OCI-LY3 (cell line): ENCODE measurements around the gene EMILIN2.

ENCODE experiments used
- H2AFZ ChIP-seq: fragments of 200-600, 300-600 bp; shearing (Covaris generic); 2 replicates; pipeline ENCODE4 v1.6.0; 2014; ENCODE audit warnings: antibody characterized with exemption, low read depth, low read length
- H3K27ac ChIP-seq: fragments of 200-600, 300-600 bp; sonication (generic); 2 replicates; pipeline ENCODE4 v1.5.1; 2014; ENCODE audit warnings: mild to moderate bottlenecking, low read length, moderate library complexity, mixed read lengths
- H3K27me3 ChIP-seq: fragments of 200-600, 300-600 bp; sonication (generic); 2 replicates; pipeline ENCODE4 v1.6.1; 2014; ENCODE audit warnings: low read depth, low read length, mixed read lengths
- H3K36me3 ChIP-seq: fragments of 200-600, 300-600 bp; sonication (generic); replicated peaks from 2 replicates; pipeline ENCODE3; 2014; ENCODE audit warnings: low read depth, low read length, mixed read lengths
- H3K4me1 ChIP-seq: fragments of 300-600, 200-600 bp; sonication (generic); 2 replicates; pipeline ENCODE4 v1.6.1; 2014; ENCODE audit warnings: low read length, mixed read lengths
- H3K4me2 ChIP-seq: fragments of 200-600, 300-600 bp; sonication (generic); 2 replicates; pipeline ENCODE4 v1.6.1; 2014; ENCODE audit warnings: low read length, mixed read lengths
- H3K4me3 ChIP-seq: fragments of 300-600, 200-600 bp; sonication (generic); 2 replicates; pipeline ENCODE4 v1.5.1; 2014; ENCODE audit warnings: antibody characterized with exemption, mild to moderate bottlenecking, low read length, moderate library complexity
- H3K79me2 ChIP-seq: fragments of 300-600, 200-600 bp; shearing (Covaris generic); 2 replicates; pipeline ENCODE4 v1.6.1; 2014; ENCODE audit warnings: mild to moderate bottlenecking, low read length, mixed read lengths
- H3K9ac ChIP-seq: fragments of 300-600, 200-600 bp; shearing (Covaris generic); 2 replicates; pipeline ENCODE4 v1.6.0; 2014; ENCODE audit warnings: mild to moderate bottlenecking, low read length, moderate library complexity
- H3K9me3 ChIP-seq: fragments of 200-600, 300-600 bp; shearing (Covaris generic); 2 replicates; pipeline ENCODE4 v1.6.1; 2014; ENCODE audit warnings: low read length, mixed read lengths; ENCODE audit not compliant: insufficient read depth
- H4K20me1 ChIP-seq: fragments of 200-600, 300-600 bp; sonication (generic); 2 replicates; pipeline ENCODE4 v1.6.1; 2016; ENCODE audit warnings: low read length, mixed read lengths; ENCODE audit not compliant: insufficient read depth
- EZH2phosphoT487 ChIP-seq: fragments of 200-600 bp; shearing (Covaris generic); IDR thresholded peaks from 2 replicates; pipeline ENCODE4 v1.6.1; 2018; ENCODE audit warnings: antibody characterized with exemption, mixed run types, low read depth
- TF ChIP-seq, protein P1 (sequence below): fragments of 200-600, 300-600 bp; sonication (generic); IDR thresholded peaks from 2 replicates; pipeline ENCODE4 v1.5.1; 2014; ENCODE audit warnings: antibody characterized with exemption, low read length, low read depth

The EMILIN2 gene

DNA sequence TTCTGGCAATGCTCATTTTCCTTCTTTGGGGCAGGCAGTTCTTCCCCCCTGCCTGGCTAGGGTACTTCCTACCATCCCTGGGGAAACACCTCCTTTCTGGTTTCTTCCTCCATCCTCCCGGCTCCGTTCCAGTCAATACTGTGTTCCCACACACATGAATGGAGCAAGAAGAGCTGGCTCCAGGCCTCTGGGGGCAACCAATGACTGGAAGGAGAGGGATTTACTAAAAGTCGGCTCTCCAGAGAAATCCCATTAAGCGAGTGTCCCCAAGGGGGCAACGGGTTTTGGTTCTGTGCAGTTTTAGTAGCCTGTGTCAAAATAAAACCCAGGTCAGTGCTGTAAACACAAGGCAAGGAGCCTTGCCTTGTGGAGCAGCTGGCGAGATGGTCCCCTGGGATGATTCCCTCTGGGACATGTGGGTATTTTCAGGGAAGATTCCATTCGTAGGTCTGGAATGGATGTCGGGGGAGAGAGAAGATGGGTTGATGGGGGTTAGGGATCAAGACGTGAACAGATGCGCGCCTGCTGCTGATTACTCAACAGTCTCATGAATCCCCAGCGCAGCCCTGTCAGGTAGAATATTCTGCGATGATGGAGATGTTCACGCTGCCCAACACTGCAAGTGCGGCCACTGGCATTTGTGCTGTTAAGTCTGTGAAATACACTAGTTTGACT lies 32.0 kb downstream of the EMILIN2 start:
- Histone ChIP-seq H3K9ac (no peak overlapping the region), H3K9me3 (no peaks in the 10 kb centered on the region), H2AFZ (no peak overlapping the region), H3K27me3 (no peaks in the 10 kb centered on the region), H3K36me3 (peaks cover 26% of the 10 kb centered on the region), H3K27ac (no peak overlapping the region), H3K79me2 (peaks cover 99% of the 10 kb centered on the region), H3K4me3 (no peak overlapping the region), H4K20me1 (peaks cover 97% of the 10 kb centered on the region), H3K4me1 (no peaks in the 10 kb centered on the region), H3K4me2 (no peak overlapping the region)
- TF ChIP-seq, protein P1, sequence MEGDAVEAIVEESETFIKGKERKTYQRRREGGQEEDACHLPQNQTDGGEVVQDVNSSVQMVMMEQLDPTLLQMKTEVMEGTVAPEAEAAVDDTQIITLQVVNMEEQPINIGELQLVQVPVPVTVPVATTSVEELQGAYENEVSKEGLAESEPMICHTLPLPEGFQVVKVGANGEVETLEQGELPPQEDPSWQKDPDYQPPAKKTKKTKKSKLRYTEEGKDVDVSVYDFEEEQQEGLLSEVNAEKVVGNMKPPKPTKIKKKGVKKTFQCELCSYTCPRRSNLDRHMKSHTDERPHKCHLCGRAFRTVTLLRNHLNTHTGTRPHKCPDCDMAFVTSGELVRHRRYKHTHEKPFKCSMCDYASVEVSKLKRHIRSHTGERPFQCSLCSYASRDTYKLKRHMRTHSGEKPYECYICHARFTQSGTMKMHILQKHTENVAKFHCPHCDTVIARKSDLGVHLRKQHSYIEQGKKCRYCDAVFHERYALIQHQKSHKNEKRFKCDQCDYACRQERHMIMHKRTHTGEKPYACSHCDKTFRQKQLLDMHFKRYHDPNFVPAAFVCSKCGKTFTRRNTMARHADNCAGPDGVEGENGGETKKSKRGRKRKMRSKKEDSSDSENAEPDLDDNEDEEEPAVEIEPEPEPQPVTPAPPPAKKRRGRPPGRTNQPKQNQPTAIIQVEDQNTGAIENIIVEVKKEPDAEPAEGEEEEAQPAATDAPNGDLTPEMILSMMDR, result no peak
- TF ChIP-seq EZH2phosphoT487, result no peak

DNA sequence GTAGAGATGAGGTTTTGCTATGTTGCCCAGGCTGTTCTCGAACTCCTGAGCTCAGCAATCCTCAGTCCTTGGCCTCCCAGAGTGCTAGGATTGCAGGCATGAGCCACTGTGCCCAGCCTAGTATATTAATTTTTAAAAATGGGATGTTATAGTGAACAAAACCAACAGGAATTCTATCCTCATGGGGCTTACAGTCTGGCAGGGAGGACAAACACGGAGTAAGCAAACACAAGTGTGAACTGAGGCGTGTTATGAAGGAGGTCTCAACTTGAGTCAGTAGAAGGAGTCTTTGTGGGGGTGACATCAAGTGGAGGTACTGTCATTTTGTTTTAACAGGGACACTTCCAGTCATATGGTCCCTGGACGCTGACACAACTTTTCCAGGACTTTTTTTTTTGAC lies 33.1 kb downstream of the EMILIN2 start:
- Histone ChIP-seq H3K36me3 (peaks cover 29% of the 10 kb centered on the region), H3K4me2 (no peak overlapping the region), H3K27ac (no peak overlapping the region), H3K4me1 (no peaks in the 10 kb centered on the region), H3K9ac (no peak overlapping the region), H3K4me3 (no peak overlapping the region), H2AFZ (no peak overlapping the region), H4K20me1 (peaks cover 95% of the 10 kb centered on the region), H3K79me2 (peaks cover 96% of the 10 kb centered on the region), H3K9me3 (no peaks in the 10 kb centered on the region), H3K27me3 (no peaks in the 10 kb centered on the region)
- TF ChIP-seq, protein P1, result no peak
- no peak for TF ChIP-seq EZH2phosphoT487

DNA sequence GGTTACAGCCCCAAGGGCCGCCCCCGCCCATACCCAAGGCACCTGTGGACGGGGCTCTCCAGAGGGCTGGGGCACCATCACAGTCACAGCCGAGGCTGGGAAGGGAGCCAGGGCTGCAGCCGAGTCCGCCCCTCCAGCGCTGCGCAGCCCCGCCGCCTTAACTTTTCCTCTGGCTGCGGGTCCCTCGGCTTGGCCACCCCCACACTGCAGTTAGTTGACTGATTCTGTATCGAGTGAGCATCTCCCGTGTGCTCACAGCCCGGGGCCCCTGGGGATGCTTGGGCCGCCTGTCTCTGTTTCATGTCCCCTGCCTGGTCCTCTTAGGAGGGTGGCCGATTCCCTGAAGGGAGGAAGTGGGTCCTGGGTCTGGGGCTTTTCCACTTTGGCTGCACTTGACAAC lies 33.7 kb downstream of the EMILIN2 start:
- H3K27me3 ChIP-seq, result no peaks in the 10 kb centered on the region
- H3K4me1 ChIP-seq, result no peaks in the 10 kb centered on the region
- no peak overlapping the region for H3K4me3 ChIP-seq
- H3K36me3 ChIP-seq, result peaks cover 31% of the 10 kb centered on the region
- no peak overlapping the region for H2AFZ ChIP-seq
- no peak overlapping the region for H3K9ac ChIP-seq
- no peak for TF ChIP-seq EZH2phosphoT487
- TF ChIP-seq, protein P1, result no peak
- no peak overlapping the region for H3K4me2 ChIP-seq
- peaks cover 94% of the 10 kb centered on the region for H3K79me2 ChIP-seq
- no peak overlapping the region for H3K27ac ChIP-seq
- H4K20me1 ChIP-seq, result peaks cover 93% of the 10 kb centered on the region
- no peaks in the 10 kb centered on the region for H3K9me3 ChIP-seq

DNA sequence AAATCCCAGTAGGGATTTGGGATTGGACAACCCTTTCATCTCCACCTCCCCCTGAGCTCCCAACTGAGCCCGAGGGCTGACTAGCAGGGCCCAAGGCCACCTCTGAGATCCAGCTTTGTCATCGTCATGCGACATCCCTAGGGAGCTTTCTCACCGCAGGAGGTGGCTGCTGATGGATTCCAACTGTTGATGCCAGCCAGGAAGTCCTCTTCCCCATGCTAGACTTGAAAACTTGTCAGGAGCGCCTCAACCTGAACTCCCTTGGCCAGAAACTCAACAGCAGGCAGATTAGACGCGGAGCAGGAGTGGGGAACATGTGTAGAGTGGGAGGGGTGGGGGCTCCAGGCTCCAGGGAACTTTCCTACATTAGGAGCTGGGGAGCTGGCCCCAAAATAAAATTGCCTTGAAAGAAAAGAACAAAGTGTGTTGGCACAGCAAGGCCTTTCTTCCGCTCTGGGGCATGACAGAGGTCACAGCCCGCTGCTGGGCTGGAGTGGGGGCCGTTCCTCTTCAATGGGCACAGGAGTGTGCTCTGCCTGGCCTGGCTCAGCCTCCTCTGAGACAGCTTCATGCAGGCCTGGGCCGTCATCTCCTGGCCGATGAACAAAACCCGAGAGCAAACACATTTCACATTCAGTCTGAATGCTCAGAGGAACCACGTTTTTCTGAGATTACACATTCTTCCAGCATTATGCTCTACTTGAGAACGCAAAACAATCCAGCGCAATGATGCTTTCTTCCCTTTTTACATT lies 34.5 kb downstream of the EMILIN2 start:
- Histone ChIP-seq H3K4me3 (no peak overlapping the region), H2AFZ (no peak overlapping the region), H3K36me3 (peaks cover 36% of the 10 kb centered on the region), H3K27ac (no peak overlapping the region), H3K9ac (no peak overlapping the region), H3K4me2 (no peak overlapping the region), H3K79me2 (peaks cover 89% of the 10 kb centered on the region), H3K4me1 (no peaks in the 10 kb centered on the region), H3K27me3 (no peaks in the 10 kb centered on the region), H3K9me3 (no peaks in the 10 kb centered on the region), H4K20me1 (peaks cover 94% of the 10 kb centered on the region)
- TF ChIP-seq EZH2phosphoT487, result no peak
- TF ChIP-seq, protein P1, result no peak
